Thymus (tissue), 11 donors: ENCODE measurements around the gene LLCFC1. TPM values are rescaled to one million over a fixed set of nuclear protein-coding genes. Genes with fewer than 3 reads are reported as not detected.

Experiments
- DNase-seq, 9 donors: peaks; one replicate each; pipeline ENCODE4 v3.0.0-alpha.2; 2013; ENCODE audit warnings: low spot score in 9 of 9, low read depth in 6 of 9, missing footprints in 1 of 9
- H3K27ac ChIP-seq, 2 donors: one replicate each; pipeline ENCODE4 v1.5.1; 2013; ENCODE audit warnings: control low read depth in 1 of 2, low read depth in 1 of 2, low read length in 1 of 2, mild to moderate bottlenecking in 1 of 2, moderate library complexity in 1 of 2
- H3K27me3 ChIP-seq, 2 donors: one replicate each; pipeline ENCODE4 v1.5.1; 2013; ENCODE audit warnings: low read length in 1 of 2; ENCODE audit not compliant: control insufficient read depth in 2 of 2, insufficient read depth in 1 of 2
- H3K36me3 ChIP-seq, 2 donors: one replicate each; pipeline ENCODE4 v1.5.1; 2013; ENCODE audit warnings: low read length in 1 of 2, mild to moderate bottlenecking in 1 of 2, moderate library complexity in 1 of 2; ENCODE audit not compliant: control insufficient read depth in 2 of 2, insufficient read depth in 2 of 2
- H3K4me1 ChIP-seq, 2 donors: one replicate each; pipeline ENCODE4 v1.5.1; 2013; ENCODE audit warnings: low read length in 2 of 2; ENCODE audit not compliant: control insufficient read depth in 2 of 2, insufficient read depth in 2 of 2
- H3K4me3 ChIP-seq, 2 donors: one replicate each; pipeline ENCODE4 v1.5.1; 2013; ENCODE audit warnings: low read length in 2 of 2, control low read depth in 1 of 2, mild to moderate bottlenecking in 1 of 2
- H3K9me3 ChIP-seq, 2 donors: one replicate each; pipeline ENCODE4 v1.5.1; 2013; ENCODE audit warnings: low read length in 1 of 2, mild to moderate bottlenecking in 1 of 2; ENCODE audit not compliant: control insufficient read depth in 2 of 2, insufficient read depth in 1 of 2
- WGBS: extraction: QIAGEN DNeasy Blood & Tissue Kit; methylation state at CpG from one replicate; pipeline ENCODE4 v1.1.7; 2013; 5-methylcytosine and 5-hydroxymethylcytosine counted together
- polyA plus RNA-seq: library from polyadenylated mRNA; stranded (reverse); fragments of 200-250 nt; gene quantifications from one replicate; pipeline ENCODE4 v1.2.3, GENCODE V29; 2013
- total RNA-seq: library from RNA; stranded (reverse); fragments of 120-200 nt; gene quantifications from one replicate; pipeline ENCODE4 v1.2.4, GENCODE V29; 2013
- donor health status: healthy.

The LLCFC1 gene
- total and polyA plus RNA-seq, 2 donors, result not detected

- Histone ChIP-seq H3K4me1 (no peaks in the 10 kb centered on the region), H3K27ac (no peak overlapping the region), H3K27me3 (no peaks in the 10 kb centered on the region), H3K36me3 (no peaks in the 10 kb centered on the region), H3K9me3 (no peaks in the 10 kb centered on the region), H3K4me3 (no peak overlapping the region)
- no peak for DNase-seq
- 90% methylated on average over 3 of the region's 3 CpGs for WGBS
These were observed 42.4 kb upstream of the LLCFC1 start for GRCh38 chr7:142896741-142897379.

- no peaks in the 10 kb centered on the region for H3K27me3 ChIP-seq
- no peak for DNase-seq
- no peaks in the 10 kb centered on the region for H3K36me3 ChIP-seq
- no peak overlapping the region for H3K27ac ChIP-seq
- H3K9me3 ChIP-seq, result no peaks in the 10 kb centered on the region
- H3K4me3 ChIP-seq, result no peak overlapping the region
- H3K4me1 ChIP-seq, result no peaks in the 10 kb centered on the region
- WGBS, result 97% methylated on average over 7 of the region's 7 CpGs
These were observed 41.6 kb upstream of the LLCFC1 start for GRCh38 chr7:142897691-142898090.

- no peaks in the 10 kb centered on the region for H3K4me1 ChIP-seq
- 99% methylated on average over 3 of the region's 3 CpGs for WGBS
- H3K9me3 ChIP-seq, result no peaks in the 10 kb centered on the region
- H3K27me3 ChIP-seq, result no peaks in the 10 kb centered on the region
- no peak for DNase-seq
- H3K36me3 ChIP-seq, result no peaks in the 10 kb centered on the region
- H3K27ac ChIP-seq, result no peak overlapping the region
- H3K4me3 ChIP-seq, result no peak overlapping the region
These were observed 40.7 kb upstream of the LLCFC1 start for GRCh38 chr7:142898377-142899170.

DNA sequence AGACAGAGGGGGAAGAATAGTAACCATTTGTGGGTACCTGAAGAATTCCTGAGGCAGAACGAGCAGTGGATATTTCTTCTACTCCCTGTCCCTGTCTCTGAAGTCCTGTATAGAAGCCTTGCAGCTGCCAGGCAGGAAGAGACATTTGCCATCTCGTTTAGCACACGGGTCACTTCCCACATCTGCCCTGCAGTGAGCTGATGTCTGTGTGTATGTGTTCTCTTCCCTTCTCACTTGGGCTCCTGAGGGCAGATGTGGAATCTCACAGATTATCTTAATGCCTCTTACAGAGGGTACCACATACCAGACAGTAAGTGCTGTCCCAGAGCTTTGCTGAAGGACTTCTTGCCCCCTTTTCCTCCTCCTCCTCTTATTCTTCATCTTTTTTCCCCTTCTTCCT, 39.6 kb upstream of the LLCFC1 start:
- H3K36me3 ChIP-seq, result no peaks in the 10 kb centered on the region
- H3K4me1 ChIP-seq, result no peaks in the 10 kb centered on the region
- H3K27ac ChIP-seq, result no peak overlapping the region
- no peaks in the 10 kb centered on the region for H3K9me3 ChIP-seq
- no peak for DNase-seq
- H3K4me3 ChIP-seq, result no peak overlapping the region
- H3K27me3 ChIP-seq, result no peaks in the 10 kb centered on the region
- 41% methylated on average over 3 of the region's 3 CpGs for WGBS

DNA sequence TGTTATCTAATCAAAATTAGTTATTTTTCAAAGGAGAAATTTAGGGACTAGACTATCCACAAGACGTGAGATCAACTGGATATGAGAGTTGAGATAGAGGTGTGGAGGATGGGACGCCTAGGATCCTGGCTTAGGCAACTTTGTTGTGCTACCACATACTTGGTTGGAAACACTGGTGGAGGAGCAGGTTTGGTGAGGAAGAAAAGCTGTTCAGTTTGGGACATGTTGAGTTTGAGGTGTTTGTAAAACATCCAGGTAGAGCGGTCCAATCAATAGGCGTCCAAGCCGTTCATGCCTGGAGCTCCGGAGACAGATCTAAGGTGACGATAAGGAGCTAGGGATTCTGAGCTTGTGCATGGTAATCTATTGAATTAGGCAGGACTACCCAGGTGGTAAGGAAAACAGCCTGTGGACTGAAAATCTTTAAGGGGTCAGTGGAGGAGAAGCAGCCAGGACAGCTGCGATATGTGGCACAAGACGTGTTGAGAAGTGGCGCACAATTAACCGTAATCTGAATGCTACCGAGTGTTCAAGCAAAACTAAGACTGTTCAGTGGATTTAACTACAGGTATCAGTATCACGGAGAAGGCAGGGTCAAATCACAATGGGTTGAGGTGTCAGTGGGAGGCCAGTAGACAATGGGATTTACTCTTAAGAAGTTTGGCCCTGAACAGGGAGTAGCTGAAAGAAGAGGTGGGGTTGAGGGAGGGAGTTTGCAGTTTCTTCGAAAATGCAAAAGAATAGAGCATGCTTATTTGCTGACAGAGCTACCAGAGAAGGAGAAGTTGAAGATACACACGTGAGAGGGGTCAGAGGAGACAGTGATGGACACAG, 37.6 kb upstream of the LLCFC1 start:
- H3K9me3 ChIP-seq, result no peaks in the 10 kb centered on the region
- no peaks in the 10 kb centered on the region for H3K4me1 ChIP-seq
- no peak overlapping the region for H3K27ac ChIP-seq
- no peaks in the 10 kb centered on the region for H3K27me3 ChIP-seq
- 89% methylated on average over 15 of the region's 15 CpGs for WGBS
- no peak overlapping the region for H3K4me3 ChIP-seq
- DNase-seq, result no peak
- no peaks in the 10 kb centered on the region for H3K36me3 ChIP-seq

DNA sequence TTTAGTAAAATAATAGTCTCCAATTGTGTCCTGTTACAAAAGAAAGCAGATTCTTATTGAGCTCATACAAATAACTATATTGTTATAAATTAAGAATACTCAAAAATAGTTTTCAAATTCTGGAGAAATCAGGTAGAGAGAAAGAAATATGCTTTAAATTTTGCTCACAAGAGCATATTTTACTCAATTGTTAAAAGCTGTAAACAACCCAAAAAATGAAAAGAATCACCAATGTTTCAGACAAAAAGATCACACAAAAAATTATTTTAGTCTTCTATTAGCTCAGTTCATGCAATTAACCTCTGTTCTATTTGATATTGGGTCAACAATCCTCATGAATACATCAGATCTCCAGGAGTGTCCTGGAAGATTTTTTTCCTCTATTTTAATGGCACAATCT, 35.2 kb upstream of the LLCFC1 start:
- no peak for DNase-seq
- H3K27ac ChIP-seq, result no peak overlapping the region

GRCh38 chr7:142905759-142906158, 33.5 kb upstream of the LLCFC1 start:
- Histone ChIP-seq H3K9me3 (peaks cover 0 to 2% of the 10 kb centered on the region in 2 donors), H3K4me1 (no peaks in the 10 kb centered on the region), H3K27me3 (no peaks in the 10 kb centered on the region), H3K36me3 (no peaks in the 10 kb centered on the region), H3K4me3 (no peak overlapping the region), H3K27ac (no peak overlapping the region)
- 89% methylated on average over 2 of the region's 2 CpGs for WGBS
- DNase-seq, result no peak

More for the DNA sequence above, 35.2 kb upstream of the LLCFC1 start:
- H3K4me3 ChIP-seq, result no peak overlapping the region
- H3K9me3 ChIP-seq, result peaks cover 0 to 2% of the 10 kb centered on the region in 2 donors
- no peaks in the 10 kb centered on the region for H3K36me3 ChIP-seq
- no peaks in the 10 kb centered on the region for H3K27me3 ChIP-seq
- H3K4me1 ChIP-seq, result no peaks in the 10 kb centered on the region

- Histone ChIP-seq H3K27me3 (no peaks in the 10 kb centered on the region), H3K4me1 (no peaks in the 10 kb centered on the region), H3K27ac (no peak overlapping the region), H3K4me3 (no peak overlapping the region), H3K9me3 (peaks cover 0 to 2% of the 10 kb centered on the region in 2 donors), H3K36me3 (no peaks in the 10 kb centered on the region)
- DNase-seq, result no peak
- WGBS, result 67% methylated on average over 2 of the region's 2 CpGs
These were observed 32.6 kb upstream of the LLCFC1 start for GRCh38 chr7:142906643-142907042.

GRCh38 chr7:142908290-142908689, 31.0 kb upstream of the LLCFC1 start:
- H3K36me3 ChIP-seq, result no peaks in the 10 kb centered on the region
- no peak overlapping the region for H3K4me3 ChIP-seq
- H3K27me3 ChIP-seq, result no peaks in the 10 kb centered on the region
- H3K4me1 ChIP-seq, result no peaks in the 10 kb centered on the region
- no peak overlapping the region for H3K27ac ChIP-seq
- H3K9me3 ChIP-seq, result peaks cover 0 to 2% of the 10 kb centered on the region in 2 donors
- DNase-seq, result no peak
- 96% methylated on average over 11 of the region's 11 CpGs for whole genome bisulfite sequencing
